Activated CD8-positive, alpha-beta memory T cell treated with anti-CD3 and anti-CD28 coated beads for 48 hours (primary cell): ENCODE measurements around the gene DDX5.

ENCODE experiments used
- DNase-seq, 3 experiments: peaks; one replicate each; pipeline ENCODE4 v3.0.0-alpha.2; 2020; ENCODE audit warnings: low read depth in 2 of 3, low spot score in 2 of 3

Gene DDX5

DNA sequence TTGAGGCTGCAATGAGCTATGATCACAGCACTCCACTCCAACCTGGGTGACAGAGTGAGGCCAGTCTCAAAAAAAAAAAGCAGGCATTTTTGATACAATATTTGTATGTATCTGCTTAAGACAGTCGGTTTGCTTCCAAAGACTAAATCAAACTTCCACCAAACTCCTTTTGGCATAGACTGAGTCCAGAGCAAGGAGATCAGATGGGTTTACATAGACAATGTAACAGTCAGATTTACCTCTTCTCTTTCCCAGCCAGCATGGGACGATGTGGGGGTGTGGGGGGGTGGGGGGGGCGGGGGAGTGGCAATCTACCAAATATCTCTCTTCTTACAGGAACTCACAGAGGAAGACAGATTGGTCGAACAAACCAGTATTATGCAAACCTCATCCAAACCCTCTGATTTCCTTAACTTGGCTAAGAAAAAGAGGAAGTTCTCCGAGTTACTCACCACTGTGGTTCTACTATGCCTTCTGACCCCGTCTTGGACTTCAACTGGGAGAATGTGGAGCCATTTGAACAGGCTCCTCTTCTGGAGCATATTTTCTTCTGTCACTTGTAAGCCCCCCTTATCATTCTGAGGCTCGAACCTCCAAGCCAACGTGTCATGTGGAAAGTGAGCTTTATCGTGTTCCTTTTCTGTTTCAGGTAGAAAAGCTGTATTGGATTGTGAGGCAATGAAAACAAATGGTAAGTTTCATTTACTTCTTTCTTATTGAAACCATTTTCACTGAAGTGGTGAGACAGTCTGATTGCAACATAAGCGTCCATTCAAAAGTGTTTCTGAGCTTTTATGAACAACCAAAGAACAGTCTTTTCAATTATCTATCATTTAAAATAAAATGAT, 57.2 kb downstream of the DDX5 start, which contains the start of gene MILR1:
TSS of gene MILR1 (plus strand) at position 451 of the 848 bp plus-strand sequence. CDS start at position 505, 54 bp downstream.
- DNase-seq, result no peak
